Liver (tissue), 9 donors: Measurements from ENCODE around the gene SNRPF. TPM values are rescaled to one million over a fixed set of nuclear protein-coding genes. Genes with fewer than 3 reads are reported as not detected.

Experiments used
- DNase-seq: peaks from one replicate; pipeline ENCODE4 v3.0.0-alpha.2; 2017; ENCODE audit warnings: low spot score
- H3K27ac ChIP-seq, 2 donors: one replicate each; pipeline ENCODE4 v1.7.0; 2013; ENCODE audit warnings: inconsistent platforms in 2 of 2, low read length in 2 of 2, control low read depth in 1 of 2, low read depth in 1 of 2, mild to moderate bottlenecking in 1 of 2
- H3K27me3 ChIP-seq, 4 donors: one replicate each; pipeline versions ENCODE4 v1.6.1 to v1.7.0; 2013; ENCODE audit warnings: low read length in 3 of 4, inconsistent platforms in 1 of 4, mild to moderate bottlenecking in 1 of 4, moderate library complexity in 1 of 4; ENCODE audit not compliant: control insufficient read depth in 4 of 4, insufficient read depth in 4 of 4
- H3K36me3 ChIP-seq, 4 donors: one replicate each; pipeline versions ENCODE4 v1.6.1 to v1.7.0; 2013; ENCODE audit warnings: low read length in 3 of 4, mild to moderate bottlenecking in 3 of 4, low read depth in 1 of 4, moderate library complexity in 1 of 4; ENCODE audit not compliant: control insufficient read depth in 4 of 4, insufficient read depth in 3 of 4
- H3K4me1 ChIP-seq, 4 donors: one replicate each; pipeline versions ENCODE4 v1.6.1 to v1.7.0; 2013; ENCODE audit warnings: low read length in 3 of 4, mild to moderate bottlenecking in 3 of 4, moderate library complexity in 1 of 4; ENCODE audit not compliant: control insufficient read depth in 4 of 4, insufficient read depth in 4 of 4
- H3K4me3 ChIP-seq, 3 donors: one replicate each; pipeline versions ENCODE4 v1.6.1 to v1.7.0; 2013; ENCODE audit warnings: low read length in 3 of 3, control low read depth in 1 of 3, low read depth in 1 of 3, mild to moderate bottlenecking in 1 of 3
- H3K9ac ChIP-seq, 2 donors: one replicate each; pipeline ENCODE4 v1.7.0; 2013; ENCODE audit warnings: low read length in 2 of 2, mild to moderate bottlenecking in 2 of 2, moderate library complexity in 2 of 2, control low read depth in 1 of 2, low read depth in 1 of 2
- H3K9me3 ChIP-seq, 4 donors: one replicate each; pipeline versions ENCODE4 v1.6.1 to v1.7.0; 2013; ENCODE audit warnings: low read length in 3 of 4; ENCODE audit not compliant: control insufficient read depth in 4 of 4
- EGR1 ChIP-seq, 2 donors: IDR thresholded peaks; 2 replicates each; pipeline ENCODE4 v1.6.1; 2016 to 2018; ENCODE audit warnings: antibody characterized with exemption in 2 of 2, low read depth in 2 of 2
- FOXA1 ChIP-seq: IDR thresholded peaks from 2 replicates; pipeline ENCODE4 v1.6.1; 2016; ENCODE audit warnings: antibody characterized with exemption
- FOXA2 ChIP-seq: IDR thresholded peaks from 2 replicates; pipeline ENCODE4 v1.6.1; 2016; ENCODE audit warnings: antibody characterized with exemption
- GABPA ChIP-seq, 2 donors: IDR thresholded peaks in 1 of 2; conservative IDR thresholded peaks in 1 of 2; 2 replicates each; pipeline ENCODE4 v1.6.1; 2016; ENCODE audit warnings: antibody characterized with exemption in 2 of 2, mild to moderate bottlenecking in 1 of 2, moderate library complexity in 1 of 2
- HNF4G ChIP-seq: IDR thresholded peaks from 2 replicates; pipeline ENCODE4 v1.6.1; 2016; ENCODE audit warnings: antibody characterized with exemption
- JUND ChIP-seq, 2 donors: IDR thresholded peaks; 2 replicates each; pipeline ENCODE4 v1.6.1; 2016; ENCODE audit warnings: antibody characterized with exemption in 2 of 2
- NR2F2 ChIP-seq: IDR thresholded peaks from 2 replicates; pipeline ENCODE4 v1.6.1; 2016; ENCODE audit warnings: antibody characterized with exemption
- RXRA ChIP-seq, 2 donors: IDR thresholded peaks; 2 replicates each; pipeline ENCODE4 v1.6.1; 2017 to 2018; ENCODE audit warnings: antibody characterized with exemption in 2 of 2, mild to moderate bottlenecking in 1 of 2
- SP1 ChIP-seq: IDR thresholded peaks from 2 replicates; pipeline ENCODE4 v1.6.1; 2018; ENCODE audit warnings: antibody characterized with exemption, mild to moderate bottlenecking
- TAF1 ChIP-seq: conservative IDR thresholded peaks from 2 replicates; pipeline ENCODE4 v1.6.1; 2016; ENCODE audit warnings: antibody characterized with exemption, mild to moderate bottlenecking
- YY1 ChIP-seq: IDR thresholded peaks from 2 replicates; pipeline ENCODE4 v1.6.1; 2016; ENCODE audit warnings: antibody characterized with exemption, mild to moderate bottlenecking
- WGBS: extraction: QIAGEN DNeasy Blood & Tissue Kit; methylation state at CpG from one replicate; pipeline ENCODE4 v1.1.7; 2013; 5-methylcytosine and 5-hydroxymethylcytosine counted together
- polyA plus RNA-seq, 2 donors: library from polyadenylated mRNA; stranded (reverse) in 1 of 2; unstranded in 1 of 2; fragments of 200-250 nt in 1 of 2; fragments of >200 nt in 1 of 2; fragmentation: Nextera tagmentation in 1 of 2; extraction: Ambion mirVana in 1 of 2; gene quantifications; one replicate each; pipeline versions ENCODE4 v1.2.1 to v1.2.3, GENCODE V29; 2013 to 2015
- total RNA-seq, 2 donors: library from RNA; depleted of rRNA; stranded (reverse); fragments of >200 nt; gene quantifications; one replicate each; pipeline ENCODE4 v1.2.3, GENCODE V29; 2014
- TF ChIP-seq, protein P1 (sequence below): fragments of 150-350 bp; IDR thresholded peaks from 2 replicates; pipeline ENCODE4 v1.5.1; 2017; ENCODE audit warnings: improper control_type of control experiment, low read depth, low read length; ENCODE audit not compliant: missing input control
- TF ChIP-seq, protein P2 (sequence below): IDR thresholded peaks from 2 replicates; pipeline ENCODE4 v1.6.1; 2016; ENCODE audit warnings: antibody characterized with exemption
- TF ChIP-seq, protein P3 (sequence below): IDR thresholded peaks from 2 replicates; pipeline ENCODE4 v1.6.1; 2016; ENCODE audit warnings: antibody characterized with exemption
- TF ChIP-seq, protein P4 (sequence below): IDR thresholded peaks from 2 replicates; pipeline ENCODE4 v1.6.1; 2016; ENCODE audit warnings: antibody characterized with exemption
- donor health status: healthy.
- donor health status: healthy.
- donor health status: healthy.
- donor health status: healthy.
- donor health status: healthy.

SNRPF gene
- total and polyA plus RNA-seq, 4 donors, result 5.4 to 35.9 (median 12.4) TPM

DNA sequence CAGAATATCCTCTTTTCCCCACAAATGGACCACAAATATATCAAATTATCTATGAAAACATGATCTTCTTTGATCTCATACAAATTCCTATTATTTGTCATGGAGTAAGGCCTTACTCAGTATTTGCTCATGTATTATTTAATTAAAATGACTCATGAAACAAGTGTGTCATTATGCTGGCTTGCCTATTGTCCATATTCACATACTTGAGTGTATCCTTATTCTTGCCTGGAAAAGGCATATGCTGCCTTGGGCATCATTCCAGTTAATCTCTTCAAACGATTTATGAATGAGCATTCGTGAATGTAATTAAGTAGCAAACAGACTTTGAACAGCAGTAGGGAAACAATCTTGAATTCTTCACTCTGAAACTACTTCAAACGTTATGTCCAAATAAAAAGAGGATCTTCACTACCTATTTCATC is 22.6 kb upstream of the SNRPF start (continued):
- TF ChIP-seq, protein P1, sequence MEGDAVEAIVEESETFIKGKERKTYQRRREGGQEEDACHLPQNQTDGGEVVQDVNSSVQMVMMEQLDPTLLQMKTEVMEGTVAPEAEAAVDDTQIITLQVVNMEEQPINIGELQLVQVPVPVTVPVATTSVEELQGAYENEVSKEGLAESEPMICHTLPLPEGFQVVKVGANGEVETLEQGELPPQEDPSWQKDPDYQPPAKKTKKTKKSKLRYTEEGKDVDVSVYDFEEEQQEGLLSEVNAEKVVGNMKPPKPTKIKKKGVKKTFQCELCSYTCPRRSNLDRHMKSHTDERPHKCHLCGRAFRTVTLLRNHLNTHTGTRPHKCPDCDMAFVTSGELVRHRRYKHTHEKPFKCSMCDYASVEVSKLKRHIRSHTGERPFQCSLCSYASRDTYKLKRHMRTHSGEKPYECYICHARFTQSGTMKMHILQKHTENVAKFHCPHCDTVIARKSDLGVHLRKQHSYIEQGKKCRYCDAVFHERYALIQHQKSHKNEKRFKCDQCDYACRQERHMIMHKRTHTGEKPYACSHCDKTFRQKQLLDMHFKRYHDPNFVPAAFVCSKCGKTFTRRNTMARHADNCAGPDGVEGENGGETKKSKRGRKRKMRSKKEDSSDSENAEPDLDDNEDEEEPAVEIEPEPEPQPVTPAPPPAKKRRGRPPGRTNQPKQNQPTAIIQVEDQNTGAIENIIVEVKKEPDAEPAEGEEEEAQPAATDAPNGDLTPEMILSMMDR, result no peak
- TF ChIP-seq, protein P2, sequence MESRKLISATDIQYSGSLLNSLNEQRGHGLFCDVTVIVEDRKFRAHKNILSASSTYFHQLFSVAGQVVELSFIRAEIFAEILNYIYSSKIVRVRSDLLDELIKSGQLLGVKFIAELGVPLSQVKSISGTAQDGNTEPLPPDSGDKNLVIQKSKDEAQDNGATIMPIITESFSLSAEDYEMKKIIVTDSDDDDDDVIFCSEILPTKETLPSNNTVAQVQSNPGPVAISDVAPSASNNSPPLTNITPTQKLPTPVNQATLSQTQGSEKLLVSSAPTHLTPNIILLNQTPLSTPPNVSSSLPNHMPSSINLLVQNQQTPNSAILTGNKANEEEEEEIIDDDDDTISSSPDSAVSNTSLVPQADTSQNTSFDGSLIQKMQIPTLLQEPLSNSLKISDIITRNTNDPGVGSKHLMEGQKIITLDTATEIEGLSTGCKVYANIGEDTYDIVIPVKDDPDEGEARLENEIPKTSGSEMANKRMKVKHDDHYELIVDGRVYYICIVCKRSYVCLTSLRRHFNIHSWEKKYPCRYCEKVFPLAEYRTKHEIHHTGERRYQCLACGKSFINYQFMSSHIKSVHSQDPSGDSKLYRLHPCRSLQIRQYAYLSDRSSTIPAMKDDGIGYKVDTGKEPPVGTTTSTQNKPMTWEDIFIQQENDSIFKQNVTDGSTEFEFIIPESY, result no peak
- TF ChIP-seq HNF4G, result no peak
- TF ChIP-seq NR2F2, result no peak
- no peak for TF ChIP-seq RXRA (IDR thresholded peaks at IDR 0.05)
- TF ChIP-seq JUND (IDR thresholded peaks at IDR 0.05), result no peak
- no peak for TF ChIP-seq SP1
- TF ChIP-seq TAF1, result no peak

DNA sequence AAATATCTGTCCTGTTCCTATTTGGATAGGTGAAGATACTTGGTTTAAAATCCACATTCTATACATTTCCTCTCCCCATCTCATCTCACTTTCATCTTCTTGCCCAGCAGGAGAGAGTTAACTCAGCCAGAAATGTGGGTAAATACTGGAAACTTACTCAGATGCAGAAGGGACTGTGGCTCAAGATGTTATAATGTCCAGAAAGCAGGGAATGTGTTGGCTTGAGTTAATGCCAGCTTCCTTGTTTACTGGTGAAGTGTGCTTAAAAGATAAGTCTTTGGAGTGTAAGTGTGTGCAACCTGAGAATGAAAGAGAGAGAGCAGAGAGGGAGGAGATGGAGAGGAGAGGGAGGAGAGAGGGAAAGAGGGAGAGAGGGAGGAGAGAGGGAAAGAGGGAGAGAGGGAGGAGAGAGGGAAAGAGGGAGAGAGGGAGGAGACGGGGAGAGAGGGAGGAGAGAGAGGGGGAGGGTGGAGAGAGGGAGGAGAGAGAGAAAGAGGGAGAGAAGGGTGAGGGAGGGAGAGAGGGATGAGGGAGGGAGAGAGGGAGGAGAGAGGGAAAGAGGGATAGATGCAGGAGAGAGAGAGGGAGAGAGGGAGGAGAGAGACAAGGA is 22.0 kb upstream of the SNRPF start:
- no peaks in the 10 kb centered on the region for H3K9me3 ChIP-seq
- H3K27me3 ChIP-seq, result no peaks in the 10 kb centered on the region
- H3K36me3 ChIP-seq, result no peaks in the 10 kb centered on the region
- H3K27ac ChIP-seq, result no peak overlapping the region
- no peak overlapping the region for H3K4me3 ChIP-seq
- WGBS, result 11% methylated on average over 1 of the region's 1 CpG
- no peak for DNase-seq
- H3K9ac ChIP-seq, result no peak overlapping the region
- H3K4me1 ChIP-seq, result peaks cover 1 to 18% (median 13%) of the 10 kb centered on the region in 4 donors
- TF ChIP-seq, protein P3, sequence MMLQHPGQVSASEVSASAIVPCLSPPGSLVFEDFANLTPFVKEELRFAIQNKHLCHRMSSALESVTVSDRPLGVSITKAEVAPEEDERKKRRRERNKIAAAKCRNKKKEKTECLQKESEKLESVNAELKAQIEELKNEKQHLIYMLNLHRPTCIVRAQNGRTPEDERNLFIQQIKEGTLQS, result no peak
- TF ChIP-seq FOXA2 (no peak), FOXA1 (no peak), TAF1 (no peak), GABPA (IDR thresholded peaks at IDR 0.05 in 1 of 2, conservative IDR thresholded peaks at IDR 0.05 in 1 of 2) (no peak), EGR1 (IDR thresholded peaks at IDR 0.05; ENCODE audit: low read depth in 2 of 2) (no peak), YY1 (no peak), RXRA (IDR thresholded peaks at IDR 0.05) (no peak), JUND (IDR thresholded peaks at IDR 0.05) (no peak)
- TF ChIP-seq, protein P1, result no peak
- TF ChIP-seq, protein P4, sequence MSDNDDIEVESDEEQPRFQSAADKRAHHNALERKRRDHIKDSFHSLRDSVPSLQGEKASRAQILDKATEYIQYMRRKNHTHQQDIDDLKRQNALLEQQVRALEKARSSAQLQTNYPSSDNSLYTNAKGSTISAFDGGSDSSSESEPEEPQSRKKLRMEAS, result no peak
